HFF-Myc (cell line): ENCODE results near the gene RHOC.

Source experiments
- DNase-seq: peaks from one replicate; pipeline ENCODE4 v3.0.0-alpha.2; 2011; ENCODE audit warnings: low read depth; ENCODE audit errors: extremely low read depth
- H3K4me3 ChIP-seq: replicated peaks from 2 replicates; pipeline ENCODE4 v1.5.1; 2011; ENCODE audit warnings: low read depth, mild to moderate bottlenecking, control low read depth, low read length
- CTCF ChIP-seq: IDR thresholded peaks from 2 replicates; pipeline ENCODE4 v1.5.1; 2012; ENCODE audit warnings: mild to moderate bottlenecking, low read depth, low read length, control low read depth; ENCODE audit errors: missing control alignments

RHOC gene

GRCh38 chr1:112708002-112708448 lies 1.1 kb upstream of the RHOC start:
- DNase-seq, result no peak
- no peak overlapping the region for H3K4me3 ChIP-seq
- TF ChIP-seq CTCF, result no peak

GRCh38 chr1:112707221-112708001 lies 484 bp upstream of the RHOC start:
- H3K4me3 ChIP-seq, result peak overlapping the region; percentile 89
- peak; percentile 56 for DNase-seq
- TF ChIP-seq CTCF, result peak; percentile 89

GRCh38 chr1:112704934-112705627 lies 1.8 kb downstream of the RHOC start:
- TF ChIP-seq CTCF, result no peak
- H3K4me3 ChIP-seq, result peak overlapping the region; percentile 89
- peak; percentile 94 for DNase-seq

GRCh38 chr1:112704391-112704933 lies 2.5 kb downstream of the RHOC start:
- H3K4me3 ChIP-seq, result peak overlapping the region; percentile 89
- no peak for TF ChIP-seq CTCF
- DNase-seq, result no peak

- no peak for TF ChIP-seq CTCF
- H3K4me3 ChIP-seq, result no peak overlapping the region
- DNase-seq, result no peak
Observed at GRCh38 chr1:112703706-112704105, 3.2 kb downstream of the RHOC start.

GRCh38 chr1:112702420-112703261 lies 4.3 kb downstream of the RHOC start:
- no peak for DNase-seq
- H3K4me3 ChIP-seq, result no peak overlapping the region

More at GRCh38 chr1:112702420-112703261, 4.3 kb downstream of the RHOC start:
- TF ChIP-seq CTCF, result no peak
